LNCaP clone FGC (cell line): ENCODE data around the gene ATP2A2.
"Not testable (repeated sequence)": the region's sequence is repeated elsewhere in the genome, so short reads cannot be mapped to it uniquely, and the experiment has no call there.

Experiments
- DNase-seq: peaks from one replicate; pipeline ENCODE4 v3.0.0-alpha.2; 2011; ENCODE audit warnings: low read depth
- H3K4me3 ChIP-seq: 2 replicates; pipeline ENCODE4 v1.5.1; 2011; ENCODE audit warnings: mild to moderate bottlenecking, low read depth, low read length, control low read depth
- CTCF ChIP-seq: IDR thresholded peaks from 2 replicates; pipeline ENCODE4 v1.5.1; 2012; ENCODE audit warnings: mild to moderate bottlenecking; ENCODE audit not compliant: control insufficient read depth, insufficient read depth; ENCODE audit errors: extremely low read depth

ATP2A2 gene

GRCh38 chr12:110339184-110339952, 58.3 kb downstream of the ATP2A2 start:
- no peak overlapping the region for H3K4me3 ChIP-seq
- DNase-seq: peak; percentile 63
- no peak for TF ChIP-seq CTCF

GRCh38 chr12:110340261-110340660, 59.2 kb downstream of the ATP2A2 start:
- DNase-seq, H3K4me3 ChIP-seq: not testable (repeated sequence)

GRCh38 chr12:110340706-110341105, 59.7 kb downstream of the ATP2A2 start:
- TF ChIP-seq CTCF: no peak
- DNase-seq: no peak
- no peak overlapping the region for H3K4me3 ChIP-seq

- no peak overlapping the region for H3K4me3 ChIP-seq
- no peak for TF ChIP-seq CTCF
- DNase-seq: no peak
Measured at GRCh38 chr12:110342157-110342556, 61.1 kb downstream of the ATP2A2 start.

- no peak for TF ChIP-seq CTCF
- H3K4me3 ChIP-seq: no peak overlapping the region
- no peak for DNase-seq
Measured at GRCh38 chr12:110343114-110343513, 62.1 kb downstream of the ATP2A2 start.

- TF ChIP-seq CTCF: no peak
- DNase-seq: no peak
- no peak overlapping the region for H3K4me3 ChIP-seq
Measured at GRCh38 chr12:110343736-110344555, 62.9 kb downstream of the ATP2A2 start.

- TF ChIP-seq CTCF: no peak
Measured at GRCh38 chr12:110344657-110345056, 63.6 kb downstream of the ATP2A2 start.

More at GRCh38 chr12:110344657-110345056, 63.6 kb downstream of the ATP2A2 start:
- no peak for DNase-seq
- peak overlapping the region; percentile 23; the same call in 1 of the 2 replicates for H3K4me3 ChIP-seq
